GM12874 (cell line): ENCODE data around the gene ZNF585A.

Experiments used
- CTCF ChIP-seq: IDR thresholded peaks from 2 replicates; pipeline ENCODE4 v1.5.1; 2011; ENCODE audit warnings: low read depth, mild to moderate bottlenecking, control low read depth, low read length, moderate library complexity; ENCODE audit not compliant: insufficient read depth

ZNF585A gene

DNA sequence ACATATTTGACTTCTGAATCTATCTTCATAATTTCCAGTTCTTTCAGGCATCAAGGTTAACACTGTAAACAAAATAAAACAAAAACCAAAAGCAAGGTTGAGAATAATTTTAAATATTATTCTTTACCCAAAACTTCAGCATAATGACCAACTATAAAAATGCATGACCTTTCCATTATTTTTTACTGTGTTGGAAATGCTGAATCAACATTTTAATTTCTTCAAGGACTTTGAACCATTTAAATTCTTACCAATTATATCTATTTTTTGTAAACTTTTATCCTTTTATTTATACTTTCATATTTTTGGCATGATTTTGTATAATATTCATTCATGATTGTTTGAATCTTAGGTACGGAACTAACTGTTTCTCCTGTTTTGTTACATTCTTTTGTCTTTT lies 6.9 kb downstream of the ZNF585A start:
- TF ChIP-seq CTCF = no peak

GRCh38 chr19:37160153-37160552 lies 12.3 kb downstream of the ZNF585A start:
- TF ChIP-seq CTCF = no peak

GRCh38 chr19:37148214-37148613 lies 24.3 kb downstream of the ZNF585A start:
- no peak for TF ChIP-seq CTCF

GRCh38 chr19:37136111-37136510 lies 36.4 kb downstream of the ZNF585A start:
- TF ChIP-seq CTCF = no peak

- no peak for TF ChIP-seq CTCF
Measured at GRCh38 chr19:37128821-37129177, 43.7 kb downstream of the ZNF585A start.

DNA sequence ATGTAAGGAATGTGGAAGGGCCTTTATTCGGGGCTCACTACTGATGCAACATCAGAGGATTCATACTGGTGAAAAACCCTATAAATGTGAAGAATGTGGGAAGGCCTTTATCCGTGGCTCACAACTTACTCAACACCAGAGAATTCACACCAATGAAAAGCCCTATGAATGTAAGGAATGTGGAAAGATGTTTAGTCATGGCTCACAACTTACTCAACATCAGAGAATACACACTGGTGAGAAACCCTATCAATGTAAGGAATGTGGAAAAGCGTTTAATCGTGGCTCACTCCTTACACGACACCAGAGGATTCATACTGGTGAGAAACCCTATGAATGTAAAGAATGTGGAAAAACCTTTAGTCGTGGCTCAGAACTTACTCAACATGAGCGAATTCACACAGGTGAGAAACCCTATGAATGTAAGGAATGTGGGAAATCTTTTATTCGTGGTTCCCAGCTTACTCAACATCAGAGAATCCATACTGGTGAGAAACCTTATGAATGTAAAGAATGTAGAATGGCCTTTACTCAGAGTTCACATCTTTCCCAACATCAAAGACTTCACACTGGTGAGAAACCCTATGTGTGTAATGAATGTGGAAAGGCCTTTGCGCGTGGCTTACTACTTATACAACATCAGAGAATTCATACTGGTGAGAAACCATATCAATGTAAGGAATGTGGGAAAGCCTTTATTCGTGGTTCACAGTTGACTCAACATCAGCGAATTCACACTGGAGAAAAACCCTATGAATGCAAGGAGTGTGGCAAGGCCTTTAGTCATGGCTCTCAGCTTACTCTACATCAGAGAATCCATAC lies 44.3 kb downstream of the ZNF585A start:
- TF ChIP-seq CTCF = no peak

DNA sequence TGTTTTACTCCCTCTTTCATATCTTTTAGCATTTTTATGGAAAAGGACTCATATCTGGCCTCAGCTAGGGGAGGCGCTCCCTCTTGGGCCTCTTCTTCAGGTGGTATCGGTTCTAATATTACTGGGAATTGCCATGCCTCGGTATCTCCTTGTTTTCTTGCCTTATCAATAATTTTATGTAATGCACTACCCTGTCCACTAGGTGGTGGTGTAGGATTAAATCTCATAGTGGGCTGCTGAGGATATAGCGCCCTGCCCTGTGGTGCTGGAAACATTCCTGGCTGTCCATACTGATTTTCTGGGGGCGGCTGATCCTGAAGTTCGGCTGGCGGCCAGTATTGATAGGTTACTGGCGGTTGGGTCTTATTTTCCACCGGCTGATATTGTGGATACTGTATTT lies 58.5 kb downstream of the ZNF585A start:
- TF ChIP-seq CTCF = peak; percentile 12; the same call in 1 of the 2 replicates
